HG03439 (cell line): ENCODE data around the gene OPRL1.

ENCODE experiments used
- ATAC-seq: cut with Tn5 transposase; IDR thresholded peaks from one replicate; pipeline ENCODE4 v1.9.1; 2021; ENCODE audit warnings: mild to moderate bottlenecking, moderate library complexity; ENCODE audit not compliant: unreplicated experiment

The OPRL1 gene

DNA sequence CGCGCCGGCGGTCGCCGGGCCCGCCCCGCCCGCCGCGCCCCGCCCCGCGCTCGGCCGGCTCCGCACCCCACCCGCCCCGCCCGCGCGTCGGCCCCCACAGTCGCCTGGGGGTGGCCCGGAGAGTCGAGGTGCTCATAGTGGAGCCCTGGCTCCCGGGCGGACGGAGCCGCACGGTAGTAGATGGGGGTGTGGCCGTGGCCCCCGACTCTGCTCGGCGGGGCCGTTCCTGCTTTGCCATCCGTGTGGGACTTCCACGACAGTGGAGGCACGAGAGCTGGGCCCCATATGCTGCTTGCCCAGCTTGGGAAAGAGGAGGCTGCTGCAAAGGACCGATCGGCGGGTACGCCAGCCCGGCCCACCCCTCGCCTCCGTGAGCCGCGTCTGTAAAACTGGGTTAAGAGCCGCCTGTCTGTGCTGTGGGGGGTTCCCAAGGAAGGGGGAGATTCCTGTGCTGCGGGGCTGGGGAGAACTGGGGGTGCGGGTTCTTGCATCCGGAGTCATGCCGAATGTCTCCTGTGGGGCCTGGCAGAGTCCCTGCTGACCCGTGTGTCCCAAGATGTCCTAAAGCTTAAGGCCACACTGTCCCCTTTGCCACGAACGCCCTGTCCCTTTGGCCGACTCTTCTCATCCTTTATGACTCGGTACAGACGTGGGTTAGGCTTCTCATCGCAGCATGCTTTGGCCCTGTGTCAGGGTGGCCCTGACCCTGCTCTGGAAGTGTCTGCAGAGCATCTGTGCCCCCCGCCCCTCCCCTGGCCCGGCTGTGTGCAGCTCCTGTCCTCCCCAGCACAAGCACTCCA lies at the start of gene OPRL1:
OPRL1 (plus strand) TSS at position 70 of the 800 bp plus-strand sequence. CDS start 12,639 bp downstream, outside the sequence.
- no peak for ATAC-seq

- no peak for ATAC-seq
Measured at GRCh38 chr20:64030371-64031134, 49.3 kb upstream of the OPRL1 start.

- no peak for ATAC-seq
Measured at GRCh38 chr20:64031822-64032314, 48.0 kb upstream of the OPRL1 start.

GRCh38 chr20:64032706-64033624 lies 46.9 kb upstream of the OPRL1 start:
- no peak for ATAC-seq

DNA sequence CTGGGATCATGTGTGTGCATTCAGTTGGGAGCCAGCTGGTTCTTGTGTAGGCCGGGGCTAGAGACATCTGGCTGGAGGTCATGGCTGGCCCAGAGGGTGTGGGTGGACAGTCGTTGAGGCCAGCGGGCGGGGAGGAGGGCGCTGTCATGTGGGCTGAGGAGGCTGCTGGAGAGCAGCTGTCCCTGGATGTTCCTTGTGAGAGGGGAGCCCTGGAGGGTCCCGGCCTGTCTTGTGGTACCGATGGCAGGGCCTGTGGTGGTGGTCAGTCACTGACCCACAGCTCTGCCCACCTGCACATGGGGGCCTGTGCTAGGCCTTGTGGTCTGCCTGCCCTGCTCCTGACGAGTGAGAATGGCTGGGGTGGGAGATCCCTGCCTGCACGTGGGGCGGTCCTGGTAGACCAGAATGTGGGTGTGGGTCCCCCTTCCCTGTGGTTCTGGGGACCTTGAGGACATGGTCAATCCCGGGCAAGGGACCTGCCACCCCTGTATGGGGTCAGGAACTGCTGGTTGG lies 45.8 kb upstream of the OPRL1 start:
- no peak for ATAC-seq

- no peak for ATAC-seq
Measured at GRCh38 chr20:64035066-64035932, 44.6 kb upstream of the OPRL1 start.

- ATAC-seq, result no peak
Measured at GRCh38 chr20:64035933-64036345, 43.9 kb upstream of the OPRL1 start, which contains the start of gene C20orf204. Gene C20orf204, plus strand, starts transcription at chr20:64036182. Its CDS starts 142 bp downstream, at chr20:64036324.

DNA sequence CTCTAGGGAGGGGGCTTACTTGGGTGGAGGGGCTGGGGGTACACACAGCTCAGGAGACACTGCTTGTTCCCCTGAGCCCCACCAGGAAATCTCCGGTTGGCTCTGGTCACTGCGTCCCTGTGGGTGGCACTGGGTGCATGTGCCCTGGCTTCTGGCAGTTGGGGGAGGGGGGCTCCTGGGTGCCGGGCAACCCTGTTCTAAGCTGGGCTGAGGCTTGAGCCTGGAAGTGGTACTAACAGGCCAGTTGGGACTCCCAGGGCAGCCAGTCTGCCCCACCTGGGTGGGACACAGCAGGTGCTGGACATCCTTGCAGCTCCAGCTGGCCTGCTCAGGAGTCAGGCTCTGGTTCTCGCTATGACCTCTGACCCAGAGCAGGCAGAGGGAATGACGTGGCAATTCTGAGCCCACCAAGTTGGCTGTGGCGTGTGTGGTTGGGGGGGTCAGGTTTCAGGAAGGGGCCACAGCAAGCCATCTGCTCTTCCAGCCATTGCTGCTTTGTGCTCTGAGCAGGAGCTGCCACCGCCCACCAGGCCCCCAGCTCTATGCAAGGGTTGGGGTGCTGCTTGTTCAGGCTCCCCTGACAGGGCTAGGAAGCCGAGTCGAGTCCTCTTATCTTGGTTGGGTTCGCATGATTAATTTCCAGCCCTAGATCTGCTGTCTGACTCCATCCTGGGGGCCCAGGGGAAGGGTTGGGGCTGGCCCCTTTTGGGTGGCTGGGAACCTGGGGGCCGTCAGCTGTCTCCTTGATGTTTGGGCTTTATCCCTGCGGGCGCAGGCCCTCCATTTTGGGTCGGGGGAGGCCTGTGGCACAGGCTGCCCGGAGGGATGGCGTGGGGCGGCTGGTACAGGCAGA lies 43.3 kb upstream of the OPRL1 start:
- no peak for ATAC-seq

GRCh38 chr20:64037199-64037497 lies 42.7 kb upstream of the OPRL1 start:
- ATAC-seq, result no peak

DNA sequence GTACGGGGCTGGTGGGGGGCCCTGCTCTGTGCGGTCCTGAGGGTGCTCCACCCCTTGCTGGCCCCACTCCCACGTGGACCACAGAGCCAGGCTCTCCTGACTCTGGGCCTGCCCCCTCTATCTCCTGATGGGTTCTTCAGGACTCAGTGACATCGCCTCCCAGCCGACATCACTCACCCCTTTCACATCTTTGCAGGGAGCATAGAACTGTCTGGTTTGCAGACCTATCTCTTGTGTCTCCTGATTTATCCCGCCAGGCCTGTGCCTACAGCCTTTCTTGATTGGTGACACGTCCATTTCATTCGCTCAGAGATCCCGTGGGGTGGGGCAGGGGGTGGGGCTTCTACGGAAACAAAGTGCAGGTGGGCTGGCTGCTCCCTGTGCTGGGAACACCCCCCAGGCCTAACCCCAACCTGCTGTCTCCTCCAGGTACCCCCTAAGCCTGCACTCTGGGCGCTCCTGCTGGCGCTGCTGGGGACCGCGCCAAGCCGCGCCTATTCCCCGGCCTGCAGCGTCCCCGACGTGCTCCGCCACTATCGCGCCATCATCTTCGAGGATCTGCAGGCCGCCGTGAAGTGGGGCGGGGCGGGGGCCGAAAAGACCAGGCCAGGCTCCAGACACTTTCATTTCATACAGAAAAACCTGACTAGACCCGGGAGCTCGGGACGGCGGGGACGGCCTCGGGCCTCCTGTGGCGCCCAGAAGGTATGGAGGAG lies 42.2 kb upstream of the OPRL1 start:
- ATAC-seq, result no peak

DNA sequence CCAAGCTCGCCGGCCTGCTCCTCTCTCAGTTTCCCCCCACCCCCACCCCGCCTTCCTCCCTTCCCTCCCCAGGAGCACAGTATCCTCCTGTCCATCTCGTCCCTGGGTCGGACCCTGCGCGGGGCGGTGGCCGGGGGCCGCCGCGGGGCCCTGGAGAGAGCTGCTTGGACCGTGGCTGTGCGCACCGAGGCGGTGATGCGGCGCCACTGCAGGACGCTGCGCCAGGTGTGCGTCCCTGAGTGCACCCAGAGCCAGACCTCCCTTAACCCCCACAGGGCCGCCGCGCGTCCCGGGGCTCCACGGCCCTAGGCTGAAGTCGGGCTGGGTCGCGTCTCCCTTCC lies 41.7 kb upstream of the OPRL1 start:
- ATAC-seq, result peak; percentile 15

GRCh38 chr20:64038565-64039292 lies 41.2 kb upstream of the OPRL1 start:
- ATAC-seq, result peak; percentile 42

- no peak for ATAC-seq
Measured at GRCh38 chr20:64039293-64040160, 40.4 kb upstream of the OPRL1 start.

GRCh38 chr20:64040231-64041039 lies 39.4 kb upstream of the OPRL1 start:
- no peak for ATAC-seq

DNA sequence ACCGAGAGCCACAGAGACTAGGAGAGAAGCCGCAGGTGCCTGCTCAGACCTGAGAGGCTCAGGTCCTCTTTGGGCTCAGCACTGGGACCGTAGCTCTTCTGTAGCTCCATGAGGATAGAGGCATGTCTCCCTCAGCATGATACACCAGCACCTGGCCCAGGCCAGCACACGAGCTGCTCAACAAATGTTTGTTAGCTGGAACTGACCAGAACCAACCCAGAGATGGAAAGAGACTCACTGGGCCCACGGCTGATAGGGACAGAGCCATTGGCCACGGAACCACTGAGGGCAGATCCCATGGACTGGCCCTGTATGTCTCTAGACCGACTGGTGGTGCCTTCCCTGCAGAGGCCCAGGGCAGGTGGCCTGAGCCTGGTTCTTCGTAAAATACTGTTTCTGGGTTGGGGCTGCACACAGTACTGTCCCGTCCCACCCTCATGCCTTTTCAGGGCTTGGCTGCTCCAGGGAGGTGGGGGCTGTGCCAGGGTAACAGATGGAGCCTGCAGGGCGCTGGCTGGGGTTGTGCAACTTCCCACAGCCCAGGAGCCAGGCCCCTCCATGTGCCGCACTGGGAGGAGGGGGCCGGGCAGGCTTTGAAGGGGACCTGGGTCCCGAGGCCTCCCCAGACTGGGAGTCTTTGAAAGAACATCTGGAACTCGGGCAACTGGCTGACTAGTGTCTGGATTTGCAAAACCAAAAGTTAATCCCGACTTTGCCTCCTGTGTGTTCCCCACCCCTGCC lies 38.7 kb upstream of the OPRL1 start:
- ATAC-seq, result no peak
